ENCODE measurements around the gene NAB1.

Gene NAB1

GRCh38 chr2:190717306-190717705 lies 68.4 kb downstream of the NAB1 start:
- no peak for DNase-seq

DNA sequence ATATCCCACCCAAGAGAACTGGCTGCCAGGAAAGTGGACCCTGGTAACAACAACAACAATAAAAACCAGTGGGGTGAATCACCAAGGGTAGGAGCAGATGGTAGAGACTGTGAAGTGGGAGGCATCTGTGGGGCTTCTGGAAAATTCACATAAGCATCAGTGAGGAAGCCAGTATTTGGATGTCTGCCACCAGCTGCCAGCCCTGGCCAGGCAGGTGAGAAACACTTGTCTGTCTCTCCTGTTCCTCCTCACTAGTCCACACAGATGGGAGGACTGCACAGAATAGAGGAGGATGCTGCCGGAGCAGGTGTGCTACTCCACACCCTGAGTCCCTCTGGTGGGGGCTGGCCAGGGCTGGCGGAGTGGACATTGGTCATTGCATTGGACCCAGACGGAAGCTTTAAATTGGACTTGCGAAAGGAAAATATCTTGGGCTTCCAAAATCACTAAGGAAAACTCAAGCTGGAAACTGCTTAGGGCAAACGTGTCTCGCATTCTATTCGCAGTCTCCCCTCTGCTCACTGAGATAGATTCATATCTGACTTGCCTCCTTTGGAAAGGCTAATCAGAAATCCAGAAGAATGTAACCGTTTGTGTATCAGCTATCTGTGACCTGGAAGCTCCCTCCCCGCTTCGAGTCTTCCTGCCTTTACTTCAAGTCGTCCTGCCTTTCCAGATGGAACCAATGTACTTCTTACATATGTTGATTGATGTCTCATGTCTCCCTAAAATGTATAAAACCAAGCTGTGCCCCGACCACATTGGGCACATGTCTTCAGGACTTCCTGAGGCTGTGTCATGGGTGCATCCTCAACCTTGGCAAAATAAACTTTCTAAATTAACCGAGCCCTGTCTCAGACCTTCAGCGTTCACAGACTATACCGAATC lies 69.1 kb downstream of the NAB1 start:
- no peak for DNase-seq

DNA sequence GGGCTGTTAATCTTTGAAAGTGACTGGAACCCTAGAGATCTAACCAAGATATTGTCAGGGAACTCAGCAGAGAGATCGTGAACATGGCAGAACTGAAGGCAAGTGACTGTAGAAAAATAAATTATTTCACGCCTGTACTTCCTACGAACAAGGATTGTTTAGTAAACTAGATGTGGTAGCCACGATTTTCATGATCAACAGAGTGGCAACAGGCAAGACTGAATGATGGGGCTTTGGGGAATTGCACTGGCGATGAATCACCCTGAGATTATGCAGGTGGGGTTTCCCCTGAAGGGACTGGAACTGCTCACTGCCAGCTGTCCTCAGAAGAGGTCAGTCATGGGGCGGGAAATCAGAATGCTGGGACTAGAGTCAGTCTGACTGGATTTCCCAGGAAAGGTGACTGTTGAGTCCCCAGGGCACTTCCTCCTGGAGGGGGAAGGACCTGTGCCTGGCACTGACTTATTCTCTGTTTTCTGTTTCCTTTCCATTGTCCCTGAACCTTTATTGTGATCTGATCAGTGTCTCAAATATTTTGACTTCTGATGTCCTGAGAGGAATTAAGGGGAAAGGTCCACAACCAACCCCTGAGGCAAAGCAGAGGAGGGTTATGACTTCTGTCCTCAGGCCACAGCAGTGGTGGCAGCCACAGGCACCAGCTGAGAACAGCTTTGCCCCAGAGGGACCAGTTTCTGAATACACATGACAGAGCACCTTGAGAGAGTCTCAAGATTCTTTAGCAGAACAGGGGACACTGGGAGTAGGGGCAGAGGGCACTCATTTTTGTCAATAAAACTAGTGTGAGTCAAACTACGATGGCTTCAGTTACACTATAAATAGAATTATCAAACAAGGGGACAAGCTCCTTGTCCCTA lies 70.0 kb downstream of the NAB1 start:
- no peak for DNase-seq

GRCh38 chr2:190720276-190720675 lies 71.4 kb downstream of the NAB1 start:
- no peak for DNase-seq

GRCh38 chr2:190720691-190721090 lies 71.8 kb downstream of the NAB1 start:
- DNase-seq, result no peak

DNA sequence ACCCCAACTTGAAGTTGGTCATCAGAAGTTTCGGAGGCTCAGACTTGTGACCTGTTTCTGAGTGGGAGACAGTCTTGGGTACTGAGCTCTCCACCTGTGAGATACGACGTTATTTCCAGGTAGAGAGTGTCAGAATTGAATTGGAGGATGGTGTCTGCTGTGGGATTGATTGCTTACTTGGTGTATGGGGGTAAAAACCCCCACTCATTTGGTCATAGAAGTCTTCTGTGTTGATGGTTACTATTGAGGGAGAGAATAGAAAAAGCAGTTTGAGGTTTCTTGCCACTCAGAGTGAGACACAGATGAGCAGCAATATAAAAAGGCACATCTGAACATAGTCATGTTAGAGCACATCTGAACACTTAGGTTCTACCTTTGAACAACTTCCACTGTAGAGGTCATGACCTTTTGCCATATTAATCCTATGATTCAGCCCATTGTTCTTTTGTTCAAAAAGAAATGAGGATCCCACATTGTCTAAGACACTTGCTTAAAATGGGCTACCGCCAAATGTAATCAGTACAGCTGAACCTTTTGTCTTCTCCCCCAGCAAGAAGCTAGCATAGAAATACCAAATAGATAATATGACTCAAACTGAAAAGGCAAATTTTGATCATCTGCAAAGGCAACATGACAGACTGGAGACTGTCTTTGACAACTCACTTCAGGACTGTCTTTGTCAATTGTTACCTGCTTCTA lies 73.3 kb downstream of the NAB1 start:
- no peak for DNase-seq

DNA sequence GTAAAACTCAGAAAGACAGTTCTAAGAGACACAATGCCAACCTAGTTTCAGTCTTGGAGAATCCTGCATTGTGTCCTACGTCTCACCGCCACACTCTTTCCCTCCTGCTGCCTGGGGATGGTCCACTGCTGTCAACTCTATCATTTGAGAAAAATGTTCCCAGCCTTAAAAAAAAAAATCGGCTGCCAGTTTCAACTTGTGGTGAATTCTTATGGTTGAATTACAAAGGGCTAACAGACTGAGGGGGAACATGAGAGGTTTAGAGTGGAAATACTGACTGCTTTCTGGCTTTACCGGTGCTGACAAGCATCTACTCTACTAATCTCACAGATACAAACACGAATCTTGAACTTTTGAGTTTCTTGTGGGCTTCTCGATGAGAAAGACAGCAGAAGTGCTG lies 74.0 kb downstream of the NAB1 start:
- DNase-seq, result no peak

- no peak for DNase-seq
These were observed 74.7 kb downstream of the NAB1 start for GRCh38 chr2:190723397-190724090.

- no peak for DNase-seq
These were observed 77.4 kb downstream of the NAB1 start for GRCh38 chr2:190726255-190726654.

GRCh38 chr2:190736355-190736754 lies 87.5 kb downstream of the NAB1 start:
- DNase-seq, result no peak

GRCh38 chr2:190740449-190740848 lies 91.6 kb downstream of the NAB1 start:
- DNase-seq, result no peak
